SK-N-SH (cell line): ENCODE data around the gene ARMH4. TPM values are rescaled to one million over a fixed set of nuclear protein-coding genes. Genes with fewer than 3 reads are reported as not detected.

Source experiments
- CTCF ChIA-PET: fragments of 300-600, 350-600 bp; formaldehyde crosslinking; extraction: SDS; loops from one replicate; lab custom pipeline; 2021; lab: Yijun Ruan, JAX
- POLR2A ChIA-PET: fragments of 350-600 bp; sonication (Branson Sonifier 250); formaldehyde crosslinking; extraction: SDS; loops from one replicate; lab custom pipeline; 2020; ENCODE audit warnings: antibody characterized with exemption, inconsistent platforms; lab: Yijun Ruan, JAX
- DNase-seq: peaks from one replicate; pipeline ENCODE4 v3.0.0; 2012
- H2AFZ ChIP-seq: fragments of 200-600 bp; sonication (generic); 2 replicates; pipeline ENCODE4 v1.8.1; 2016; ENCODE audit warnings: antibody characterized with exemption, mild to moderate bottlenecking, low read depth
- H3F3A ChIP-seq: fragments of 200-600 bp; sonication (generic); replicated peaks from 2 replicates; pipeline ENCODE3; 2016; ENCODE audit warnings: antibody characterized with exemption, mild to moderate bottlenecking; ENCODE audit not compliant: insufficient read depth
- H3K27ac ChIP-seq, 2 experiments: fragments of 200-500 bp in 1 of 2; fragments of 200-600 bp in 1 of 2; sonication (Bioruptor generic) in 1 of 2; sonication (generic), shearing (Covaris generic) in 1 of 2; 2 replicates each; pipeline versions ENCODE4 v1.5.1 to v1.6.1; 2014 to 2016; ENCODE audit warnings: low read depth in 2 of 2, inconsistent platforms in 1 of 2, low read length in 1 of 2, mild to moderate bottlenecking in 1 of 2, mixed read lengths in 1 of 2
- H3K27me3 ChIP-seq: fragments of 200-600 bp; sonication (generic), shearing (Covaris generic); 2 replicates; pipeline ENCODE4 v1.6.1; 2016; ENCODE audit warnings: mixed run types; ENCODE audit not compliant: insufficient read depth
- H3K36me3 ChIP-seq, 2 experiments: fragments of 200-500 bp in 1 of 2; fragments of 200-600 bp in 1 of 2; sonication (Bioruptor generic) in 1 of 2; sonication (generic) in 1 of 2; replicated peaks in 1 of 2; 2 replicates each; pipeline versions ENCODE3 to v1.5.1; 2014 to 2016; ENCODE audit warnings: low read length in 1 of 2, mild to moderate bottlenecking in 1 of 2; ENCODE audit not compliant: insufficient read depth in 2 of 2, control insufficient read depth in 1 of 2
- H3K4me1 ChIP-seq, 2 experiments: fragments of 200-500 bp in 1 of 2; fragments of 200-600 bp in 1 of 2; sonication (Bioruptor generic) in 1 of 2; sonication (generic), shearing (Covaris generic) in 1 of 2; 2 replicates each; pipeline versions ENCODE4 v1.5.1 to v1.6.1; 2014 to 2016; ENCODE audit warnings: low read depth in 1 of 2, low read length in 1 of 2, mixed run types in 1 of 2; ENCODE audit not compliant: insufficient read depth in 2 of 2, control insufficient read depth in 1 of 2
- H3K4me2 ChIP-seq: fragments of 200-600 bp; sonication (generic), shearing (Covaris generic); 2 replicates; pipeline ENCODE4 v1.6.1; 2017; ENCODE audit warnings: mixed run types
- H3K4me3 ChIP-seq, 2 experiments: fragments of 200-500 bp in 1 of 2; fragments of 200-600 bp in 1 of 2; sonication (Bioruptor generic) in 1 of 2; sonication (generic), shearing (Covaris generic) in 1 of 2; 2 replicates each; pipeline versions ENCODE4 v1.5.1 to v1.8.1; 2014 to 2016; ENCODE audit warnings: low read depth in 2 of 2, inconsistent platforms in 1 of 2, low read length in 1 of 2, mild to moderate bottlenecking in 1 of 2, mixed read lengths in 1 of 2, moderate library complexity in 1 of 2
- H3K79me2 ChIP-seq: fragments of 200-600 bp; sonication (generic); 2 replicates; pipeline ENCODE4 v1.8.1; 2017; ENCODE audit warnings: mild to moderate bottlenecking; ENCODE audit not compliant: insufficient read depth
- H3K9ac ChIP-seq: fragments of 200-600 bp; sonication (generic); 2 replicates; pipeline ENCODE4 v1.6.1; 2017; ENCODE audit warnings: mixed run types
- H3K9me2 ChIP-seq: fragments of 200-600 bp; sonication (generic); 2 replicates; pipeline ENCODE4 v1.6.1; 2017; ENCODE audit warnings: mixed run types
- H3K9me3 ChIP-seq: fragments of 200-600 bp; sonication (generic); 2 replicates; pipeline ENCODE4 v1.6.1; 2017; ENCODE audit warnings: mixed run types, mild to moderate bottlenecking, moderate library complexity
- H4K20me1 ChIP-seq: fragments of 200-600 bp; sonication (generic); 2 replicates; pipeline ENCODE4 v1.6.1; 2017; ENCODE audit warnings: mild to moderate bottlenecking, mixed run types; ENCODE audit not compliant: insufficient read depth
- FOSL2 ChIP-seq: IDR thresholded peaks from 2 replicates; pipeline ENCODE4 v1.4.0; 2012; ENCODE audit warnings: low read depth, mild to moderate bottlenecking, moderate library complexity, borderline replicate concordance
- FOXM1 ChIP-seq: IDR thresholded peaks from 2 replicates; pipeline ENCODE4 v1.4.0; 2012; ENCODE audit warnings: low read depth, mild to moderate bottlenecking
- GABPA ChIP-seq: IDR thresholded peaks from 2 replicates; pipeline ENCODE4 v1.4.0; 2012; ENCODE audit warnings: low read depth, mild to moderate bottlenecking
- IRF3 ChIP-seq: fragments of 150-350 bp; IDR thresholded peaks from 2 replicates; pipeline ENCODE4 v1.6.1; 2016; ENCODE audit warnings: mild to moderate bottlenecking, low read depth, low read length
- MXI1 ChIP-seq: IDR thresholded peaks from 2 replicates; pipeline ENCODE4 v1.6.1; 2012; ENCODE audit warnings: mild to moderate bottlenecking, low read depth, low read length, improper control_type of control experiment
- NFIC ChIP-seq: IDR thresholded peaks from 2 replicates; pipeline ENCODE4 v1.4.0; 2012; ENCODE audit warnings: borderline replicate concordance
- NRF1 ChIP-seq: IDR thresholded peaks from 2 replicates; pipeline ENCODE4 v1.6.1; 2012; ENCODE audit warnings: low read depth, mild to moderate bottlenecking, low read length
- PBX3 ChIP-seq: IDR thresholded peaks from 2 replicates; pipeline ENCODE4; 2012
- RCOR1 ChIP-seq: fragments of 150-350 bp; IDR thresholded peaks from 2 replicates; pipeline ENCODE4 v1.6.1; 2017; ENCODE audit warnings: antibody characterized with exemption, low read length
- RFX5 ChIP-seq: IDR thresholded peaks from 2 replicates; pipeline ENCODE4 v1.6.1; 2012; ENCODE audit warnings: mild to moderate bottlenecking, improper control_type of control experiment, low read length
- WGBS: methylation state at CpG from one replicate; pipeline ENCODE4 v1.1.6; 2017; ENCODE audit warnings: low lambda C conversion rate; 5-methylcytosine and 5-hydroxymethylcytosine counted together
- polyA plus RNA-seq, 3 experiments: library from polyadenylated mRNA; depleted of rRNA; stranded (reverse); fragments of >200 nt; gene quantifications; 2 replicates each; pipeline ENCODE4 v1.2.3, GENCODE V29; 2012

The ARMH4 gene
- polyA plus RNA-seq, 1 of the 3 experiments (the other 2 are of a cell fraction): 0.39 TPM

GRCh38 chr14:57981817-57982560 is 170.0 kb downstream of the ARMH4 start:
- Histone ChIP-seq H3K9me2 (no peaks in the 10 kb centered on the region), H2AFZ (peak overlapping the region; percentile 59; the same call in 1 of the 2 replicates), H3K9me3 (no peaks in the 10 kb centered on the region), H4K20me1 (no peaks in the 10 kb centered on the region), H3F3A (no peaks in the 10 kb centered on the region), H3K4me2 (peak overlapping the region; percentile 21; the same call in 1 of the 2 replicates), H3K9ac (no peak overlapping the region), H3K27me3 (peaks cover 26% of the 10 kb centered on the region; the same call in 1 of the 2 replicates), H3K4me1 (no peaks in the 10 kb centered on the region), H3K79me2 (no peaks in the 10 kb centered on the region), H3K27ac (no peak overlapping the region), H3K4me3 (peak overlapping the region in 1 of 2 experiments; percentile 19; a peak in 1 of 4 replicates), H3K36me3 (no peaks in the 10 kb centered on the region)
- no peak for DNase-seq
- ChIA-PET CTCF (no interaction called here), POLR2A (no interaction called here)
- WGBS: 15% methylated on average over 12 of the region's 12 CpGs
- TF ChIP-seq GABPA: no peak
- TF ChIP-seq NFIC: no peak
- TF ChIP-seq MXI1: no peak
- no peak for TF ChIP-seq PBX3
- no peak for TF ChIP-seq RFX5

GRCh38 chr14:57979376-57980048 is 172.5 kb downstream of the ARMH4 start:
- Histone ChIP-seq H3K9ac (no peak overlapping the region), H3K27me3 (peaks cover 14% of the 10 kb centered on the region; the same call in 1 of the 2 replicates), H3K4me3 (no peak overlapping the region), H3K4me1 (no peaks in the 10 kb centered on the region), H3K9me2 (no peaks in the 10 kb centered on the region), H3K27ac (no peak overlapping the region), H3K36me3 (no peaks in the 10 kb centered on the region), H2AFZ (no peak overlapping the region), H3K4me2 (no peak overlapping the region), H3F3A (no peaks in the 10 kb centered on the region), H3K79me2 (no peaks in the 10 kb centered on the region), H3K9me3 (no peaks in the 10 kb centered on the region), H4K20me1 (no peaks in the 10 kb centered on the region)
- TF ChIP-seq IRF3 (no peak), RFX5 (no peak), RCOR1 (no peak), FOXM1 (no peak), NRF1 (no peak), FOSL2 (no peak)
- POLR2A ChIA-PET: no interaction called here
- WGBS: 2% methylated on average over 4 of the region's 4 CpGs
- no peak for DNase-seq
- CTCF ChIA-PET: no interaction called here
